Measurements from ENCODE around the gene FANCE.
A peak's percentile ranks its signal among the peaks of the same experiment; 100 is the strongest.

FANCE gene

DNA sequence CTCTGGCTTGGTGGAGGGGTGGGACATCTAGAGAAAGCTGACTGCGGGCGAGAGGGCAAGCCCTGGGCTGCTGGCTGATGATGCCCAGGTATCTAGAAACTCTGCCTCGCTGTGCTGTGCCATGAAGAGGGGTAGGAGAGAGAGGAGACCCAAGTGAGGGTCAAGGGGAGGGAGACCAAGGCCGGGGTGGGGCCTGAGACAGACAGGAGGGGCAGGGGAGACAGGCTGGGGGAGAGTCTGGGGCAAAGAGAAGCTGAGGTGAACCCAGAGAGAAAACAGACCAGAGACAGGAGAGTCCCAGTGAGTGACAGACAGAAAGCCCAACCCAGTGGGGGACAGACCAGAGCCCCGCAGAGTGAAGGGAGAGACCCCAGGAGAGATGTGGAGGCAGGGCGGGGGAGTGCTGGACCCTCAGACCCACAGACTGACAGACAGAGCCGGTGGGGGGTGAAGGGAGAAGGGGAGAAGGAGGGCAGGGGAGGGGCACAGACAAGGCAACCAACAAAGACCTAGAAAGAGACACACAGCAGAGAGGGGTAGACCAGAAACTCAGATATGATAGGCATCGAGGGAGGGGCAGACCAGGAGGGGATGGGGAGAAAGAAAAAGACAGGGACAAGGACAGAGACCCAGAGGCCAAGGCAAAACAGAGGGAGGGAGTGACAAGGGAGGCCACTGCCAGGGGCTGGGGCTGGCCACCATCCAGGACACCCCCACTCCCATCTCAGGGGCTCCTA lies 38.9 kb downstream of the FANCE start:
- H3K4me3 ChIP-seq (ENCODE audit: low read depth, low read length), result no peak overlapping the region
- in situ Hi-C loops (cut with HindIII; ENCODE audit: low sequenced_read_pairs), result no loop called here
- TF ChIP-seq, protein P1, sequence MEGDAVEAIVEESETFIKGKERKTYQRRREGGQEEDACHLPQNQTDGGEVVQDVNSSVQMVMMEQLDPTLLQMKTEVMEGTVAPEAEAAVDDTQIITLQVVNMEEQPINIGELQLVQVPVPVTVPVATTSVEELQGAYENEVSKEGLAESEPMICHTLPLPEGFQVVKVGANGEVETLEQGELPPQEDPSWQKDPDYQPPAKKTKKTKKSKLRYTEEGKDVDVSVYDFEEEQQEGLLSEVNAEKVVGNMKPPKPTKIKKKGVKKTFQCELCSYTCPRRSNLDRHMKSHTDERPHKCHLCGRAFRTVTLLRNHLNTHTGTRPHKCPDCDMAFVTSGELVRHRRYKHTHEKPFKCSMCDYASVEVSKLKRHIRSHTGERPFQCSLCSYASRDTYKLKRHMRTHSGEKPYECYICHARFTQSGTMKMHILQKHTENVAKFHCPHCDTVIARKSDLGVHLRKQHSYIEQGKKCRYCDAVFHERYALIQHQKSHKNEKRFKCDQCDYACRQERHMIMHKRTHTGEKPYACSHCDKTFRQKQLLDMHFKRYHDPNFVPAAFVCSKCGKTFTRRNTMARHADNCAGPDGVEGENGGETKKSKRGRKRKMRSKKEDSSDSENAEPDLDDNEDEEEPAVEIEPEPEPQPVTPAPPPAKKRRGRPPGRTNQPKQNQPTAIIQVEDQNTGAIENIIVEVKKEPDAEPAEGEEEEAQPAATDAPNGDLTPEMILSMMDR (IDR thresholded peaks at IDR 0.05; ENCODE audit: low read depth, low read length, missing control alignments), result no peak
- DNase-seq (ENCODE audit: low read depth), result no peak

DNA sequence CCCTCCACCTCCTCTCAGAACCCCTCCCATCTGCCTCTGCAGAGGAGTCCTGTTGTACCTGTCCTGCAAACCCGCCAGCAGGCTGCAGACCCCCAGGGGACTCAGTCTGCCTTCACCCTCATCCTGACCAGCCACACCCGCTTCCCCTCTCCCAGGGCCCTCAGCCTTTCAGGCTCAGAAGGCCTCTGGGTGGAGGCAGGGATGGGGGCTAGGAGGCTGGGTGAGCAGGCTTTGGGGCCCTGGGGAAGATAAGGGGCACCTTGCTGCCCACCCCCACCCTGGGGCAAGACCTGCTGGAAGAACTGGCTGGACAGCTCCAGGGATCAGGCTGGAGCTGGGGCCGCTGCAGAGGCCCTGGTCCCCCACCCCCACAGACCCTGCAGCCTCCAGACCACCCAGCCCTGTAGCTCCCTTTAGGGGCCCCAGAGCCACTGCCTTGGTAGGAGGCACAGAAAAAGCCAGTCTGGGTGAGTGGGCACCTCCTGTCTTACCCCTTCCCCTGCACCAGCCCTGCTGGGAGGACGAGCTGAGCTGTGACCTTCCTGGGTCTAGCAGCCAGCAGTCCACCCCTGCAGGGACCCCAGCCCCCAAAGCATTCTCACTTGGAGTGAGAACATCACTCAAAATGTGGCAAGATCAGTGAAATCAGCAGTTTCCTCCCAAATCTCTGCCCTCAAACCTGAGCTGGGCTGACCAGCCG lies 39.6 kb downstream of the FANCE start:
- in situ Hi-C loops (cut with HindIII; ENCODE audit: low sequenced_read_pairs), result no loop called here
- no peak for DNase-seq (ENCODE audit: low read depth)
- no peak overlapping the region for H3K4me3 ChIP-seq (ENCODE audit: low read depth, low read length)
- TF ChIP-seq, protein P1 (IDR thresholded peaks at IDR 0.05; ENCODE audit: low read depth, low read length, missing control alignments), result no peak

DNA sequence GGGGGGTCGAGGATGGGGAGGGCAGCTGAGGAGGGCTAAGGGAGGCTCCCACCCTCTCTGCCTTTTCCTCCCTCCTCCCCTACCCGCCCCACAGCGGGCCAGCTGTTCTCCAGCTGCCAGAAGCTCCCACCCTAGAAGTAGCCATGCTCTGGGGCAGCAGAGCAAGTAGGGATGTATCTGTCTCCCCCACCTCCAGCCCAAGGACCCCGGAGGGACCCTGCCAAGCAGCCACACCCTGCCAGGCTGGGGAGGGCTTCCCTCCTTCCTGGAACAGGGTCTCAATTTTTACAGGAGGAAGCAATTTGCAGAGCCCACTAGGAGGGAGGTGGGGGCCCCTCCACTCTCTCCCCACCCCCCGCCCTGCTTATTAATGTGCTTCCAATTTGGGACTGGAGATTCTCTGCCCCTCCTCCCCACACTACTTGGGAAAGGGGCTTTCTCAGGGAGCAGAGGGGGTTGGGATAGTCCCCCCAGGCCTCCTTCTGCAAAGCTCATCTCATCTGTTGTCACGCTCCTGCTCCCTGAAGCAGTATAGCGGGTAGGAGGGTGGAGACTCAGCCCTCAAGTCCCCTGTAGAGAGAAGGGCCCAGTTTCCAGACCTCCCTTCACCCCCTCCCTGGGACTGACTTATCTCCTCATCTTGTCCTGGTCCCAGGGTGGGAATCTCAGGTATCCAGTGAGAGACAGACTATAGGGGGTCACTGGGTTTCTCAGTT lies 40.3 kb downstream of the FANCE start:
- TF ChIP-seq, protein P1 (IDR thresholded peaks at IDR 0.05; ENCODE audit: low read depth, low read length, missing control alignments), result no peak
- no peak for DNase-seq (ENCODE audit: low read depth)
- in situ Hi-C loops (cut with HindIII; ENCODE audit: low sequenced_read_pairs), result no loop called here
- no peak overlapping the region for H3K4me3 ChIP-seq (ENCODE audit: low read depth, low read length)

DNA sequence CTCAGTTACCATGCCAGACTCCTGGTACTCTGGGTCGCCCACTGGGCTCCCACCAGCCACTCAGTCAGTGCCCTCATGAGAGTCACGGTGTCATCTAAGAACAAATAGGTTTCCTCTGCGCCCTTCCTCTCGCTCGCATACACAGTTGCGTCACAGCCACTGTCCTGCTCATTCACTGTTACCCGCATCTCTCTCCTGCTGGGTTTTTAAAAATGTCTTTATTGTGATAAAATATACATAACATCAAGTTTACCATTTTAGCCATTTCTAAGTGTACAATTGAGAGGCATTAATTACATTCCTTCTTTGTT lies 40.8 kb downstream of the FANCE start:
- TF ChIP-seq, protein P1 (IDR thresholded peaks at IDR 0.05; ENCODE audit: low read depth, low read length, missing control alignments), result no peak
- no peak overlapping the region for H3K4me3 ChIP-seq (ENCODE audit: low read depth, low read length)
- in situ Hi-C loops (cut with HindIII; ENCODE audit: low sequenced_read_pairs), result no loop called here
- no peak for DNase-seq (ENCODE audit: low read depth)

DNA sequence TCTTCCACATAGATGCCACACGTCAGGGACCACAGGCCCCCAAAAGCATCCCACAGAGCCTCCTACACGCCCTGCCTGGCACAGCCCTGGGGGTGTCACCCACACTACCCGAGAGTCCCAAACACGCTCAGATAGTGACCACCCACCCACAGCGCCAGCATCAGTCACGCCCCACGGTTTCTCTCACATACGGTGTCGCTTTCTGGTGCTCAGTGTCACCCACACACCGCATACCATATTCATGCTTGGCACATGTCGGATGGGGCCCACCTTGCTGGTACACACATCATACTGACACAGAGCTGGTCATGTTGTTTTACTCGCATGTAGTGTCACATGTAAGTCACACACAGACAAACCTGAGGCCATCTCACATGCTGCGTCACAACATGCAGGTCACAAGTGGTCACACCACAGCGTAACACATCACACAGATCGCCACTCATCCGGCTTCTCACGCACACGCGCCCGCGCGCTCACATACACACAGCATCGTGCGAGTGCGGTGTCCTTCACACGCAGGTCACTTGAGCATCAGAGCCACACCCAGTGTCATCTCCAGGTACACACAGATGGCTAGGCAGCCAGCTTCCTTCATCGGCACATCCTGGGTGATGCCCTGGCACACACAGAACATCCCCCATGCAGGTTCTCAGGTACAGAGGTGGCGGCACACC lies 41.3 kb downstream of the FANCE start:
- in situ Hi-C loops (cut with HindIII; ENCODE audit: low sequenced_read_pairs), result no loop called here
- no peak overlapping the region for H3K4me3 ChIP-seq (ENCODE audit: low read depth, low read length)
- TF ChIP-seq, protein P1 (IDR thresholded peaks at IDR 0.05; ENCODE audit: low read depth, low read length, missing control alignments), result no peak
- no peak for DNase-seq (ENCODE audit: low read depth)

DNA sequence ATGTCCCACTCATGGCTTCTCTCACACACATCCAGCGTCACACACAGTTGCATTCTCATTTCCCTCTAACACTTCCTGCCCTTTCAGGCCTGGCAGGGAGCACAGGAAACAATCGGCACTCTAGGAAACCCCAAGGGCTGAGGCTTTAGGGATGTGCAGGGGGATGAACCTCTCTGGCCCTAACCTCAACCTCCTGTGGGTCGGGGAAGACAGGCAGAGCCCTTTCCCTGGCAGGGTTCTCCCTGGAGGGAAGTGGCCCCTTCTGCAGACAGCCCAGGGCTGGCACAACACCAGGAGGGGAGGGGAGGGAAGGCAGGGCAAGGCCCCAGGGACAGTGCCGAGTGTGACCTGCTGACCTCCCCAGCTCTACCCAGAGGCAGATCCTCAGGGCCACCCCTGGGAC lies 42.0 kb downstream of the FANCE start:
- in situ Hi-C loops (cut with HindIII; ENCODE audit: low sequenced_read_pairs), result no loop called here
- H3K4me3 ChIP-seq (ENCODE audit: low read depth, low read length), result peak overlapping the region; percentile 0
- DNase-seq (ENCODE audit: low read depth), result no peak
- TF ChIP-seq, protein P1 (IDR thresholded peaks at IDR 0.05; ENCODE audit: low read depth, low read length, missing control alignments), result no peak
